ENCODE data around the gene CDK8. TPM values are rescaled to one million over a fixed set of nuclear protein-coding genes. Genes with fewer than 3 reads are reported as not detected.

Gene CDK8
- total and polyA plus RNA-seq, 2 donors (not counting 3 experiments of a cell fraction or from before 2014, with no cell fraction given), result 12.2 to 13.3 TPM

- no peaks in the 10 kb centered on the region for H3K9me1 ChIP-seq (replicated peaks; ENCODE audit: control insufficient read depth, extremely low read depth, insufficient read depth, low read length)
- H3K36me3 ChIP-seq (ENCODE audit: control insufficient read depth in 2 of 2, extremely low read depth in 1 of 2, insufficient read depth in 2 of 2, low read length in 2 of 2), result no peaks in the 10 kb centered on the region
- H3K27ac ChIP-seq (ENCODE audit: insufficient read depth, low read depth, low read length), result no peak overlapping the region
- H3K4me3 ChIP-seq (replicated peaks in 1 of 3; ENCODE audit: insufficient read depth in 1 of 3, low read depth in 1 of 3, low read length in 3 of 3), result no peak overlapping the region
- no peak overlapping the region for H3K4me2 ChIP-seq (ENCODE audit: insufficient read depth, low read length)
- no peak for DNase-seq (ENCODE audit: low read depth, low spot score)
- H3K9ac ChIP-seq (replicated peaks; ENCODE audit: extremely low read depth, insufficient read depth, low read length), result no peak overlapping the region
- no peak for FAIRE-seq
- H3K4me1 ChIP-seq (ENCODE audit: control insufficient read depth, extremely low read depth, insufficient read depth, low read length), result no peaks in the 10 kb centered on the region
- intact Hi-C loops (cut with micrococcal nuclease) (no loop called here), dilution Hi-C loops (cut with MboI; ENCODE audit: extremely low pct_ligation_motif_present, low sequenced_read_pairs) (no loop called here)
- no peaks in the 10 kb centered on the region for H3K9me3 ChIP-seq (replicated peaks; ENCODE audit: control insufficient read depth, insufficient read depth, low read length)
- POLR2A ChIA-PET, result interaction anchor here (0.6 kb wide), 1 partner anchor 161 kb away, joined by 3 read pairs; no protein-coding TSS in a partner anchor
- H3K79me2 ChIP-seq (ENCODE audit: control insufficient read depth, insufficient read depth, low read length), result peaks cover 1% of the 10 kb centered on the region
- H3K27me3 ChIP-seq (ENCODE audit: control insufficient read depth in 2 of 2, insufficient read depth in 2 of 2, low read length in 2 of 2), result no peaks in the 10 kb centered on the region
- no peak for TF ChIP-seq FOS (IDR thresholded peaks at IDR 0.05; ENCODE audit: borderline replicate concordance, insufficient read depth, low read length)
- TF ChIP-seq POLR2AphosphoS5 (IDR thresholded peaks at IDR 0.05; ENCODE audit: insufficient read depth, low read depth, low read length), result no peak
- TF ChIP-seq MAX (IDR thresholded peaks at IDR 0.05; ENCODE audit: insufficient read depth, insufficient read length), result no peak
- no peak for TF ChIP-seq JUN (IDR thresholded peaks at IDR 0.05; ENCODE audit: borderline replicate concordance, insufficient read depth, insufficient read length, low read depth)
- TF ChIP-seq, protein P1, sequence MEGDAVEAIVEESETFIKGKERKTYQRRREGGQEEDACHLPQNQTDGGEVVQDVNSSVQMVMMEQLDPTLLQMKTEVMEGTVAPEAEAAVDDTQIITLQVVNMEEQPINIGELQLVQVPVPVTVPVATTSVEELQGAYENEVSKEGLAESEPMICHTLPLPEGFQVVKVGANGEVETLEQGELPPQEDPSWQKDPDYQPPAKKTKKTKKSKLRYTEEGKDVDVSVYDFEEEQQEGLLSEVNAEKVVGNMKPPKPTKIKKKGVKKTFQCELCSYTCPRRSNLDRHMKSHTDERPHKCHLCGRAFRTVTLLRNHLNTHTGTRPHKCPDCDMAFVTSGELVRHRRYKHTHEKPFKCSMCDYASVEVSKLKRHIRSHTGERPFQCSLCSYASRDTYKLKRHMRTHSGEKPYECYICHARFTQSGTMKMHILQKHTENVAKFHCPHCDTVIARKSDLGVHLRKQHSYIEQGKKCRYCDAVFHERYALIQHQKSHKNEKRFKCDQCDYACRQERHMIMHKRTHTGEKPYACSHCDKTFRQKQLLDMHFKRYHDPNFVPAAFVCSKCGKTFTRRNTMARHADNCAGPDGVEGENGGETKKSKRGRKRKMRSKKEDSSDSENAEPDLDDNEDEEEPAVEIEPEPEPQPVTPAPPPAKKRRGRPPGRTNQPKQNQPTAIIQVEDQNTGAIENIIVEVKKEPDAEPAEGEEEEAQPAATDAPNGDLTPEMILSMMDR (IDR thresholded peaks at IDR 0.05; ENCODE audit: extremely low read depth in 1 of 2, insufficient read depth in 1 of 2, low read depth in 1 of 2, low read length in 2 of 2), result no peak
- no peak for TF ChIP-seq GATA2 (IDR thresholded peaks at IDR 0.05; ENCODE audit: insufficient read depth, insufficient read length, low read depth, low read length)
- TF ChIP-seq POLR2A (IDR thresholded peaks at IDR 0.05; ENCODE audit: low read depth, low read length), result no peak
- CTCF ChIA-PET, result no interaction called here
- no TSS peak for BruUV-seq (replicated peaks)
- no peak overlapping the region for H2AFZ ChIP-seq (ENCODE audit: low read depth, low read length)
- peaks cover 4% of the 10 kb centered on the region for H4K20me1 ChIP-seq (replicated peaks; ENCODE audit: control insufficient read depth, extremely low read depth, insufficient read depth, low read length)
These were observed 66.8 kb downstream of the CDK8 start for GRCh38 chr13:26320766-26321165.
